Peyer's patch (tissue), 4 donors: ENCODE results near the gene EXOSC2.

Experiments used
- CTCF ChIP-seq, 6 experiments: fragments of 450-650 bp in 4 of 6; fragments of 200-600 bp in 2 of 6; sonication (generic) in 1 of 6; IDR thresholded peaks; one replicate each; pipeline ENCODE4 v1.5.1; 2017 to 2019; ENCODE audit warnings: antibody characterized with exemption in 6 of 6, mild to moderate bottlenecking in 3 of 6, moderate library complexity in 1 of 6
- POLR2A ChIP-seq, 2 donors: fragments of 450-650 bp; IDR thresholded peaks; one replicate each; pipeline ENCODE4 v1.5.1; 2017; ENCODE audit warnings: antibody characterized with exemption in 2 of 2, mild to moderate bottlenecking in 2 of 2, moderate library complexity in 2 of 2

- TF ChIP-seq POLR2A (IDR thresholded peaks at IDR 0.05): no peak
- no peak for TF ChIP-seq CTCF (IDR thresholded peaks at IDR 0.05)
Measured at GRCh38 chr9:130714586-130715110, 21.1 kb downstream of the EXOSC2 start.
